Osteocyte (in vitro differentiated cells): Measurements from ENCODE around the gene MEIS1. TPM values are rescaled to one million over a fixed set of nuclear protein-coding genes. Genes with fewer than 3 reads are reported as not detected.

Source experiments
- DNase-seq: peaks from one replicate; pipeline ENCODE4 v3.0.0; 2021; ENCODE audit warnings: mixed read lengths; ENCODE audit not compliant: unreplicated experiment; ENCODE audit errors: extremely low spot score
- H3K27ac Mint-ChIP-seq: one replicate; pipeline ENCODE4 v1.8.0; 2021; ENCODE audit warnings: mild to moderate bottlenecking, mixed read lengths; ENCODE audit not compliant: unreplicated experiment
- H3K27me3 Mint-ChIP-seq: one replicate; pipeline ENCODE4 v1.8.0; 2021; ENCODE audit warnings: mixed read lengths; ENCODE audit not compliant: unreplicated experiment
- H3K36me3 Mint-ChIP-seq: one replicate; pipeline ENCODE4 v1.8.0; 2021; ENCODE audit warnings: mixed read lengths; ENCODE audit not compliant: unreplicated experiment
- H3K4me1 Mint-ChIP-seq: one replicate; pipeline ENCODE4 v1.8.0; 2021; ENCODE audit warnings: mixed read lengths; ENCODE audit not compliant: unreplicated experiment
- H3K4me3 Mint-ChIP-seq: one replicate; pipeline ENCODE4 v1.8.0; 2021; ENCODE audit warnings: mild to moderate bottlenecking, moderate library complexity, mixed read lengths; ENCODE audit not compliant: unreplicated experiment
- H3K9me3 Mint-ChIP-seq: one replicate; pipeline ENCODE4 v1.8.0; 2021; ENCODE audit warnings: mixed read lengths; ENCODE audit not compliant: unreplicated experiment
- total RNA-seq: library from RNA; stranded (reverse); gene quantifications from 2 replicates; pipeline ENCODE4 v1.2.1, GENCODE V29; 2021
- TF ChIP-seq, protein P1 (sequence below): fragments of 200-600 bp; sonication (generic); IDR thresholded peaks from 2 replicates; pipeline ENCODE4 v1.5.0; 2021; ENCODE audit warnings: antibody characterized with exemption, mild to moderate bottlenecking, moderate library complexity

Gene MEIS1
- total RNA-seq, 1 donor from 2014 or later: 0.86 TPM

- no peaks in the 10 kb centered on the region for H3K36me3 Mint-ChIP-seq
- H3K27me3 Mint-ChIP-seq: peaks cover 67% of the 10 kb centered on the region
- no peak overlapping the region for H3K27ac Mint-ChIP-seq
- no peak overlapping the region for H3K4me3 Mint-ChIP-seq
- no peaks in the 10 kb centered on the region for H3K4me1 Mint-ChIP-seq
- no peak for DNase-seq
- no peaks in the 10 kb centered on the region for H3K9me3 Mint-ChIP-seq
- TF ChIP-seq, protein P1, sequence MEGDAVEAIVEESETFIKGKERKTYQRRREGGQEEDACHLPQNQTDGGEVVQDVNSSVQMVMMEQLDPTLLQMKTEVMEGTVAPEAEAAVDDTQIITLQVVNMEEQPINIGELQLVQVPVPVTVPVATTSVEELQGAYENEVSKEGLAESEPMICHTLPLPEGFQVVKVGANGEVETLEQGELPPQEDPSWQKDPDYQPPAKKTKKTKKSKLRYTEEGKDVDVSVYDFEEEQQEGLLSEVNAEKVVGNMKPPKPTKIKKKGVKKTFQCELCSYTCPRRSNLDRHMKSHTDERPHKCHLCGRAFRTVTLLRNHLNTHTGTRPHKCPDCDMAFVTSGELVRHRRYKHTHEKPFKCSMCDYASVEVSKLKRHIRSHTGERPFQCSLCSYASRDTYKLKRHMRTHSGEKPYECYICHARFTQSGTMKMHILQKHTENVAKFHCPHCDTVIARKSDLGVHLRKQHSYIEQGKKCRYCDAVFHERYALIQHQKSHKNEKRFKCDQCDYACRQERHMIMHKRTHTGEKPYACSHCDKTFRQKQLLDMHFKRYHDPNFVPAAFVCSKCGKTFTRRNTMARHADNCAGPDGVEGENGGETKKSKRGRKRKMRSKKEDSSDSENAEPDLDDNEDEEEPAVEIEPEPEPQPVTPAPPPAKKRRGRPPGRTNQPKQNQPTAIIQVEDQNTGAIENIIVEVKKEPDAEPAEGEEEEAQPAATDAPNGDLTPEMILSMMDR: peak; percentile 22
These were observed 11.3 kb downstream of the MEIS1 start for GRCh38 chr2:66445925-66446871.

- no peak overlapping the region for H3K4me3 Mint-ChIP-seq
- no peak overlapping the region for H3K27ac Mint-ChIP-seq
- no peaks in the 10 kb centered on the region for H3K4me1 Mint-ChIP-seq
- no peaks in the 10 kb centered on the region for H3K36me3 Mint-ChIP-seq
- H3K27me3 Mint-ChIP-seq: peaks cover 63% of the 10 kb centered on the region
- H3K9me3 Mint-ChIP-seq: no peaks in the 10 kb centered on the region
- TF ChIP-seq, protein P1: no peak
- no peak for DNase-seq
These were observed 12.0 kb downstream of the MEIS1 start for GRCh38 chr2:66446941-66447340.

GRCh38 chr2:66447677-66448076 is 12.8 kb downstream of the MEIS1 start:
- TF ChIP-seq, protein P1: no peak
- no peak overlapping the region for H3K4me3 Mint-ChIP-seq
- DNase-seq: no peak
- no peaks in the 10 kb centered on the region for H3K36me3 Mint-ChIP-seq
- H3K4me1 Mint-ChIP-seq: no peaks in the 10 kb centered on the region
- H3K27ac Mint-ChIP-seq: no peak overlapping the region
- peaks cover 64% of the 10 kb centered on the region for H3K27me3 Mint-ChIP-seq
- H3K9me3 Mint-ChIP-seq: no peaks in the 10 kb centered on the region

- Mint-ChIP-seq H3K27ac (no peak overlapping the region), H3K9me3 (no peaks in the 10 kb centered on the region), H3K27me3 (peaks cover 64% of the 10 kb centered on the region), H3K36me3 (no peaks in the 10 kb centered on the region), H3K4me1 (no peaks in the 10 kb centered on the region), H3K4me3 (no peak overlapping the region)
- TF ChIP-seq, protein P1: no peak
- DNase-seq: no peak
These were observed 13.4 kb downstream of the MEIS1 start for GRCh38 chr2:66448136-66448991.

GRCh38 chr2:66452214-66452613 is 17.3 kb downstream of the MEIS1 start:
- no peak overlapping the region for H3K27ac Mint-ChIP-seq

More at GRCh38 chr2:66452214-66452613, 17.3 kb downstream of the MEIS1 start:
- TF ChIP-seq, protein P1: no peak
- H3K4me1 Mint-ChIP-seq: no peaks in the 10 kb centered on the region
- H3K9me3 Mint-ChIP-seq: no peaks in the 10 kb centered on the region
- peaks cover 45% of the 10 kb centered on the region for H3K27me3 Mint-ChIP-seq
- no peaks in the 10 kb centered on the region for H3K36me3 Mint-ChIP-seq
- DNase-seq: no peak
- no peak overlapping the region for H3K4me3 Mint-ChIP-seq
